ENCODE data around the gene CCL25.
A peak's percentile ranks its signal among the peaks of the same experiment; 100 is the strongest.
"Not testable (repeated sequence)": the region's sequence is repeated elsewhere in the genome, so short reads cannot be mapped to it uniquely, and the experiment has no call there.

CCL25 gene

GRCh38 chr19:8088752-8089663, 36.4 kb downstream of the CCL25 start:
- DNase-seq: no peak

- DNase-seq: peak; percentile 55
These were observed 37.4 kb downstream of the CCL25 start for GRCh38 chr19:8089664-8090601.

- DNase-seq: peak; percentile 28
These were observed 38.4 kb downstream of the CCL25 start for GRCh38 chr19:8090950-8091349.

GRCh38 chr19:8093740-8094139, 41.2 kb downstream of the CCL25 start:
- DNase-seq: peak; percentile 19

GRCh38 chr19:8094336-8094735, 41.8 kb downstream of the CCL25 start:
- peak; percentile 48 for DNase-seq

GRCh38 chr19:8095354-8095886, 42.9 kb downstream of the CCL25 start:
- no peak for DNase-seq

- peak; percentile 24 for DNase-seq
These were observed 43.5 kb downstream of the CCL25 start for GRCh38 chr19:8096071-8096470.

- no peak for DNase-seq
These were observed 44.6 kb downstream of the CCL25 start for GRCh38 chr19:8097198-8097597.

- DNase-seq: no peak
These were observed 45.4 kb downstream of the CCL25 start for GRCh38 chr19:8097681-8098567.

- DNase-seq: no peak
These were observed 48.8 kb downstream of the CCL25 start for GRCh38 chr19:8101311-8101710.

GRCh38 chr19:8101910-8102309, 49.4 kb downstream of the CCL25 start:
- DNase-seq: not testable (repeated sequence)

GRCh38 chr19:8105471-8105870, 52.9 kb downstream of the CCL25 start:
- no peak for DNase-seq

- no peak for DNase-seq
These were observed 54.8 kb downstream of the CCL25 start for GRCh38 chr19:8107301-8107903.

GRCh38 chr19:8108560-8109445, 56.2 kb downstream of the CCL25 start:
- DNase-seq: no peak

GRCh38 chr19:8109455-8109854, 56.9 kb downstream of the CCL25 start:
- no peak for DNase-seq

- DNase-seq: peak; percentile 24
These were observed 57.5 kb downstream of the CCL25 start for GRCh38 chr19:8109890-8110662.

GRCh38 chr19:8110931-8111330, 58.4 kb downstream of the CCL25 start:
- DNase-seq: peak; percentile 47

- DNase-seq: no peak
These were observed 58.8 kb downstream of the CCL25 start for GRCh38 chr19:8111376-8111775.
